ENCODE measurements around the gene ELL2. TPM values are rescaled to one million over a fixed set of nuclear protein-coding genes. Genes with fewer than 3 reads are reported as not detected.

The ELL2 gene
- total and polyA plus RNA-seq, 3 experiments from 2014 or later: 5.0 to 91.3 (median 90.6) TPM

GRCh38 chr5:95859661-95860060 is 102.0 kb downstream of the ELL2 start:
- Mint-ChIP-seq H3K4me3 (no peak overlapping the region), H3K27ac (no peak overlapping the region), H3K9me3 (no peaks in the 10 kb centered on the region), H3K36me3 (no peaks in the 10 kb centered on the region), H3K4me1 (peaks cover 10 to 30% (median 25%) of the 10 kb centered on the region in 3 donors), H3K27me3 (peaks cover 7 to 16% of the 10 kb centered on the region in 2 donors)
- H3K9me3 ChIP-seq (ENCODE audit: low read length): no peaks in the 10 kb centered on the region
- no peaks in the 10 kb centered on the region for H3K36me3 ChIP-seq (ENCODE audit: insufficient read depth, low read length)
- CTCF ChIA-PET: interaction anchor here (0.9 to 8.1 kb wide), 12 partner anchors 10 to 748 kb away, joined by 3 to 76 read pairs (median 4); no protein-coding TSS in a partner anchor
- no peak overlapping the region for H3K27ac ChIP-seq (ENCODE audit: low read depth, low read length)
- POLR2A ChIA-PET: no interaction called here
- H3K27me3 ChIP-seq (ENCODE audit: insufficient read depth, low read length, poor library complexity, severe bottlenecking): no peaks in the 10 kb centered on the region
- no peaks in the 10 kb centered on the region for H3K4me1 ChIP-seq (ENCODE audit: insufficient read depth, low read length)
- DNase-seq: no peak
- H3K4me3 ChIP-seq (ENCODE audit: low read length): no peak overlapping the region

- ChIA-PET CTCF (interaction anchor here (0.9 to 8.1 kb wide), 17 partner anchors 9 to 749 kb away, joined by 3 to 76 read pairs (median 4); no protein-coding TSS in a partner anchor), POLR2A (interaction anchor here (0.6 kb wide), 1 partner anchor 477 kb away, joined by 3 read pairs; no protein-coding TSS in a partner anchor)
- no peak overlapping the region for H3K27ac ChIP-seq (ENCODE audit: low read depth, low read length)
- H3K4me1 ChIP-seq (ENCODE audit: insufficient read depth, low read length): no peaks in the 10 kb centered on the region
- Mint-ChIP-seq H3K4me3 (peak overlapping the region in 6 of 7 donors; percentile 36 to 84 (median 60)), H3K9me3 (no peaks in the 10 kb centered on the region), H3K27me3 (peaks cover 7 to 16% of the 10 kb centered on the region in 2 donors), H3K27ac (peak overlapping the region in 7 of 8 donors; percentile 16 to 78 (median 50)), H3K36me3 (no peaks in the 10 kb centered on the region), H3K4me1 (peaks cover 10 to 30% (median 25%) of the 10 kb centered on the region in 3 donors)
- H3K36me3 ChIP-seq (ENCODE audit: insufficient read depth, low read length): no peaks in the 10 kb centered on the region
- peak; percentile 77 to 90 (median 81) for DNase-seq
- H3K4me3 ChIP-seq (ENCODE audit: low read length): no peak overlapping the region
- no peaks in the 10 kb centered on the region for H3K9me3 ChIP-seq (ENCODE audit: low read length)
- H3K27me3 ChIP-seq (ENCODE audit: insufficient read depth, low read length, poor library complexity, severe bottlenecking): no peaks in the 10 kb centered on the region
Observed at GRCh38 chr5:95858661-95859595, 102.7 kb downstream of the ELL2 start.

- Mint-ChIP-seq H3K9me3 (no peaks in the 10 kb centered on the region), H3K4me1 (peaks cover 10 to 30% (median 25%) of the 10 kb centered on the region in 3 donors), H3K27ac (peak overlapping the region in 1 of 8 donors; percentile 81), H3K4me3 (no peak overlapping the region), H3K27me3 (peaks cover 7 to 16% of the 10 kb centered on the region in 2 donors), H3K36me3 (no peaks in the 10 kb centered on the region)
- no peak overlapping the region for H3K4me3 ChIP-seq (ENCODE audit: low read length)
- no peaks in the 10 kb centered on the region for H3K27me3 ChIP-seq (ENCODE audit: insufficient read depth, low read length, poor library complexity, severe bottlenecking)
- no peak for DNase-seq
- ChIA-PET CTCF (interaction anchor here (1.3 to 8.1 kb wide), 8 partner anchors 8 to 750 kb away, joined by 3 to 76 read pairs (median 4); no protein-coding TSS in a partner anchor), POLR2A (interaction anchor here (0.6 kb wide), 1 partner anchor 478 kb away, joined by 3 read pairs; no protein-coding TSS in a partner anchor)
- H3K27ac ChIP-seq (ENCODE audit: low read depth, low read length): no peak overlapping the region
- no peaks in the 10 kb centered on the region for H3K4me1 ChIP-seq (ENCODE audit: insufficient read depth, low read length)
- no peaks in the 10 kb centered on the region for H3K9me3 ChIP-seq (ENCODE audit: low read length)
- no peaks in the 10 kb centered on the region for H3K36me3 ChIP-seq (ENCODE audit: insufficient read depth, low read length)
Observed at GRCh38 chr5:95858023-95858461, 103.6 kb downstream of the ELL2 start.

GRCh38 chr5:95857185-95857945 is 104.3 kb downstream of the ELL2 start:
- H3K27ac Mint-ChIP-seq: peak overlapping the region in 2 of 8 donors; percentile 65 to 71
- no peak overlapping the region for H3K27ac ChIP-seq (ENCODE audit: low read depth, low read length)
- no peak overlapping the region for H3K4me3 Mint-ChIP-seq
- H3K36me3 ChIP-seq (ENCODE audit: insufficient read depth, low read length): no peaks in the 10 kb centered on the region
- H3K4me1 Mint-ChIP-seq: peaks cover 10 to 23% (median 18%) of the 10 kb centered on the region in 3 donors
- no peaks in the 10 kb centered on the region for H3K9me3 Mint-ChIP-seq
- no peaks in the 10 kb centered on the region for H3K36me3 Mint-ChIP-seq
- POLR2A ChIA-PET: no interaction called here
- peaks cover 7 to 14% of the 10 kb centered on the region in 2 donors for H3K27me3 Mint-ChIP-seq
- DNase-seq: no peak
- no peak overlapping the region for H3K4me3 ChIP-seq (ENCODE audit: low read length)
- H3K27me3 ChIP-seq (ENCODE audit: insufficient read depth, low read length, poor library complexity, severe bottlenecking): no peaks in the 10 kb centered on the region
- H3K4me1 ChIP-seq (ENCODE audit: insufficient read depth, low read length): no peaks in the 10 kb centered on the region
- CTCF ChIA-PET: interaction anchor here (0.8 to 14.4 kb wide), 10 partner anchors 10 to 744 kb away, joined by 3 to 278 read pairs (median 4); no protein-coding TSS in a partner anchor
- no peaks in the 10 kb centered on the region for H3K9me3 ChIP-seq (ENCODE audit: low read length)

- Mint-ChIP-seq H3K4me3 (no peak overlapping the region), H3K36me3 (no peaks in the 10 kb centered on the region), H3K27me3 (peaks cover 5 to 8% of the 10 kb centered on the region in 2 donors), H3K27ac (no peak overlapping the region), H3K9me3 (no peaks in the 10 kb centered on the region), H3K4me1 (peaks cover 7 to 16% (median 11%) of the 10 kb centered on the region in 3 donors)
- no peak overlapping the region for H3K4me3 ChIP-seq (ENCODE audit: low read length)
- no peaks in the 10 kb centered on the region for H3K9me3 ChIP-seq (ENCODE audit: low read length)
- H3K36me3 ChIP-seq (ENCODE audit: insufficient read depth, low read length): no peaks in the 10 kb centered on the region
- ChIA-PET CTCF (interaction anchor here (0.8 to 14.4 kb wide), 6 partner anchors 9 to 746 kb away, joined by 3 to 278 read pairs (median 4); no protein-coding TSS in a partner anchor), POLR2A (no interaction called here)
- DNase-seq: no peak
- no peaks in the 10 kb centered on the region for H3K4me1 ChIP-seq (ENCODE audit: insufficient read depth, low read length)
- H3K27ac ChIP-seq (ENCODE audit: low read depth, low read length): no peak overlapping the region
- H3K27me3 ChIP-seq (ENCODE audit: insufficient read depth, low read length, poor library complexity, severe bottlenecking): no peaks in the 10 kb centered on the region
Observed at GRCh38 chr5:95856501-95856981, 105.1 kb downstream of the ELL2 start.

- Histone ChIP-seq H3K4me1 (ENCODE audit: insufficient read depth, low read length) (no peaks in the 10 kb centered on the region), H3K9me3 (ENCODE audit: low read length) (no peaks in the 10 kb centered on the region), H3K36me3 (ENCODE audit: insufficient read depth, low read length) (no peaks in the 10 kb centered on the region), H3K27me3 (ENCODE audit: insufficient read depth, low read length, poor library complexity, severe bottlenecking) (no peaks in the 10 kb centered on the region), H3K27ac (ENCODE audit: low read depth, low read length) (no peak overlapping the region), H3K4me3 (ENCODE audit: low read length) (no peak overlapping the region)
- Mint-ChIP-seq H3K4me3 (no peak overlapping the region), H3K9me3 (no peaks in the 10 kb centered on the region), H3K27me3 (no peaks in the 10 kb centered on the region), H3K27ac (no peak overlapping the region), H3K4me1 (peaks cover 0 to 1% (median under 1%) of the 10 kb centered on the region in 3 donors), H3K36me3 (no peaks in the 10 kb centered on the region)
- CTCF ChIA-PET: interaction anchor here (1.2 to 14.4 kb wide), 3 partner anchors 45 to 483 kb away, joined by 6 to 278 read pairs (median 33); no protein-coding TSS in a partner anchor
- POLR2A ChIA-PET: no interaction called here
- no peak for DNase-seq
Observed at GRCh38 chr5:95853490-95853889, 108.2 kb downstream of the ELL2 start.

GRCh38 chr5:95852567-95852966 is 109.1 kb downstream of the ELL2 start:
- POLR2A ChIA-PET: no interaction called here
- Mint-ChIP-seq H3K27me3 (no peaks in the 10 kb centered on the region), H3K9me3 (no peaks in the 10 kb centered on the region), H3K36me3 (no peaks in the 10 kb centered on the region), H3K4me1 (no peaks in the 10 kb centered on the region), H3K4me3 (no peak overlapping the region), H3K27ac (peak overlapping the region in 1 of 8 donors; percentile 6)
- Histone ChIP-seq H3K4me3 (ENCODE audit: low read length) (no peak overlapping the region), H3K36me3 (ENCODE audit: insufficient read depth, low read length) (no peaks in the 10 kb centered on the region), H3K4me1 (ENCODE audit: insufficient read depth, low read length) (no peaks in the 10 kb centered on the region), H3K27ac (ENCODE audit: low read depth, low read length) (no peak overlapping the region), H3K27me3 (ENCODE audit: insufficient read depth, low read length, poor library complexity, severe bottlenecking) (no peaks in the 10 kb centered on the region), H3K9me3 (ENCODE audit: low read length) (no peaks in the 10 kb centered on the region)
- CTCF ChIA-PET: interaction anchor here (0.9 to 14.4 kb wide), 5 partner anchors 44 to 484 kb away, joined by 3 to 278 read pairs (median 6); no protein-coding TSS in a partner anchor
- no peak for DNase-seq
